A375 (cell line): ENCODE results near the gene SAMD13. TPM values are rescaled to one million over a fixed set of nuclear protein-coding genes. Genes with fewer than 3 reads are reported as not detected.

Experiments
- small RNA-seq: library from RNA; depleted of rRNA; stranded (forward); fragments of <200 nt; gene quantifications from one replicate; pipeline ENCODE3, GENCODE V24; 2014
- total RNA-seq: library from RNA; depleted of rRNA; stranded (reverse); fragments of >200 nt; shearing (Covaris generic); gene quantifications from 2 replicates; pipeline ENCODE4 v1.2.3, GENCODE V29; 2014; rRNA removed

SAMD13 gene
- total RNA-seq: 0.53 and 0.61 TPM in 2 replicates

GRCh38 chr1:84301004-84301784 lies at the start of gene SAMD13:
Gene SAMD13, plus strand, starts transcription at chr1:84301708. Its CDS starts 1,527 bp downstream, at chr1:84303235.

GRCh38 chr1:84398175-84399155 lies 97.0 kb downstream of the SAMD13 start, which contains the start of gene DNASE2B:
Gene DNASE2B, plus strand, starts transcription at chr1:84398484. Its CDS starts 81 bp downstream, at chr1:84398565.

Small RNA genes lying within 50 kb of the gene (small RNA-seq; reads per million reads assigned to genes)
- not detected for gene RF00410

Other genes with a start within 250 kb of the SAMD13 start
- gene PRKACB, start 157.4 kb upstream of the SAMD13 start, total RNA-seq: 9.2 and 10.3 TPM in 2 replicates
- gene DNASE2B, start 96.8 kb downstream of the SAMD13 start, total RNA-seq: not detected in 2 replicates
- gene RPF1, start 177.6 kb downstream of the SAMD13 start, total RNA-seq: 74.6 and 77.9 TPM in 2 replicates
- gene SPATA1, start 204.7 kb downstream of the SAMD13 start, total RNA-seq: 0.98 TPM in 1 of 2 replicates, not detected in the other
- gene GNG5, start 204.9 kb downstream of the SAMD13 start, total RNA-seq: 14.8 and 24.7 TPM in 2 replicates